Small intestine (tissue), 7 donors: ENCODE measurements around the gene KBTBD13. TPM values are rescaled to one million over a fixed set of nuclear protein-coding genes. Genes with fewer than 3 reads are reported as not detected.

Source experiments
- DNase-seq, 2 donors: peaks; one replicate each; pipeline versions ENCODE4 v3.0.0 to v3.0.0-alpha.2; 2013
- FAIRE-seq: peaks from 2 replicates; lab custom pipeline; 2012; peaks lifted over from hg19 to GRCh38; lab: Jason Lieb, UNC
- H3K27ac ChIP-seq, 3 donors: one replicate each; pipeline ENCODE4 v1.5.1; 2013; ENCODE audit warnings: low read length in 2 of 3, mild to moderate bottlenecking in 2 of 3, control low read depth in 1 of 3, inconsistent platforms in 1 of 3, low read depth in 1 of 3, moderate library complexity in 1 of 3
- H3K27me3 ChIP-seq, 3 donors: one replicate each; pipeline ENCODE4 v1.6.1; 2013; ENCODE audit warnings: low read length in 3 of 3, inconsistent platforms in 1 of 3; ENCODE audit not compliant: control insufficient read depth in 3 of 3, insufficient read depth in 3 of 3
- H3K36me3 ChIP-seq, 3 donors: one replicate each; pipeline ENCODE4 v1.6.1; 2013; ENCODE audit warnings: low read length in 3 of 3, inconsistent platforms in 1 of 3, low read depth in 1 of 3, mild to moderate bottlenecking in 1 of 3, moderate library complexity in 1 of 3; ENCODE audit not compliant: control insufficient read depth in 3 of 3, insufficient read depth in 2 of 3
- H3K4me1 ChIP-seq, 3 donors: one replicate each; pipeline ENCODE4 v1.6.1; 2013; ENCODE audit warnings: low read length in 2 of 3, inconsistent platforms in 1 of 3, low read depth in 1 of 3, mild to moderate bottlenecking in 1 of 3, moderate library complexity in 1 of 3; ENCODE audit not compliant: control insufficient read depth in 3 of 3, insufficient read depth in 2 of 3
- H3K4me3 ChIP-seq, 3 donors: one replicate each; pipeline ENCODE4 v1.5.1; 2013; ENCODE audit warnings: low read length in 3 of 3, control low read depth in 1 of 3, inconsistent platforms in 1 of 3, low read depth in 1 of 3, mild to moderate bottlenecking in 1 of 3, moderate library complexity in 1 of 3
- H3K9me3 ChIP-seq, 2 donors: one replicate each; pipeline ENCODE4 v1.6.1; 2013; ENCODE audit warnings: low read depth in 1 of 2, low read length in 1 of 2; ENCODE audit not compliant: control insufficient read depth in 2 of 2, insufficient read depth in 1 of 2
- WGBS, 3 donors: extraction: QIAGEN DNeasy Blood & Tissue Kit; methylation state at CpG; one replicate each; pipeline ENCODE4 v1.1.7; 2013; 5-methylcytosine and 5-hydroxymethylcytosine counted together
- polyA plus RNA-seq, 4 donors: library from polyadenylated mRNA; stranded (reverse) in 3 of 4; unstranded in 1 of 4; fragments of 200-250 nt in 3 of 4; fragments of 120-200 nt in 1 of 4; gene quantifications; one replicate each; pipeline versions ENCODE4 v1.2.1 to v1.2.3, GENCODE V29; 2013
- donor health status: healthy with polysubstance abuse.
- donor health status: control.
- donor health status: control.
- donor health status: Bipolar disorder and iron deficiency.
- donor health status: healthy.

Gene KBTBD13
- polyA plus RNA-seq, 4 donors, result 0.03 TPM; not detected in 2

DNA sequence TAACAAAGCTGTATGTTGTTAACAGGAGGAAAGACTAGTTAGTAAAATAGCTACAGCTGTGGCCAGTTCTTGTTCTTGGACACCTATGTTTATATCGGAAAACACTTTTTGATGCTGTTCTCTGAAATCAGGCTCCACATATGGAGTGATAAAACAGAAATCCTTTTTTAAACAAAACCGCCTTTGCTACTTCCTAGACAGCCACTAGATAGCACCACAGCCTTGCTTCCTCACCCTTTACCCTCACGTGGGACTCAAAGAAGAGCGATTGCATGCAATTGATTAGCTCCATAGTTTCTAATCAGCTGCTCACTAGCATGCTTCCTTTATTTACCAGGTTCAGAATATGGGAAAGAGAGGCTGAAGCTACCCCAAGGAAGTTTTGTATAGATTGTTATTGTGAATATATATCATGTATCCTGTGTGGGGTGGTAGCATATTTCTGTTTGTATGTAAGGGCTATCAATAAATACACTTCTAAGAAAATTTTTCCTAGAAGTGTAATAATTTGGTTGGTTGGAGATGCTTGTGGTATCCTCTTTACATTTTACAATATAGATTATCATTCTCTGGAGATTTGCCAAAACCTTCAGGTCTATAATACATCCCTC, 42.8 kb upstream of the KBTBD13 start:
- no peak overlapping the region for H3K4me3 ChIP-seq
- peak; percentile 72 to 87 for DNase-seq
- no peaks in the 10 kb centered on the region for H3K9me3 ChIP-seq
- peaks cover 2 to 39% (median 2%) of the 10 kb centered on the region in 3 donors for H3K4me1 ChIP-seq
- FAIRE-seq, result no peak
- H3K27ac ChIP-seq, result peak overlapping the region in 1 of 3 donors; percentile 36
- 3 to 9% (median 4%) methylated on average over 4 of the region's 4 CpGs for WGBS, 3 donors
- no peaks in the 10 kb centered on the region for H3K27me3 ChIP-seq
- H3K36me3 ChIP-seq, result no peaks in the 10 kb centered on the region

DNA sequence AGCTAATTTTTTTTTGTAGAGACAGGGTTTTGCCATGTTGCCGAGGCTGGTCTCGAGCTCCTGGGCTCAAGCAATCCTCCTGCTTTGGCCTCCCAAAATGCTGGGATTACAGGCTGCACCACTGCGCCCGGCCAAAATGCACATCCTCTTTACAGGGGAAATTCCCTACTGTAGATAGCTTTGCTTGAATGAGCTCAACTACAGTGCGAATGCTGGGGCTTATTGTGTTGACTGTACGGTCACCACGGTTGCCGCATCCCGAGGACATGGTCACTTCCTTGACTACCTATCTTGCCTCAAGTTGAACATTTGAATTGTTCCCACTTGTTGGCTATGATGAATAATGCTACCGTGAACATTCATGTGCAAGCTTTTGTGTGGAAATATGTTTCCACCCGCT, 41.8 kb upstream of the KBTBD13 start:
- no peaks in the 10 kb centered on the region for H3K27me3 ChIP-seq

DNA sequence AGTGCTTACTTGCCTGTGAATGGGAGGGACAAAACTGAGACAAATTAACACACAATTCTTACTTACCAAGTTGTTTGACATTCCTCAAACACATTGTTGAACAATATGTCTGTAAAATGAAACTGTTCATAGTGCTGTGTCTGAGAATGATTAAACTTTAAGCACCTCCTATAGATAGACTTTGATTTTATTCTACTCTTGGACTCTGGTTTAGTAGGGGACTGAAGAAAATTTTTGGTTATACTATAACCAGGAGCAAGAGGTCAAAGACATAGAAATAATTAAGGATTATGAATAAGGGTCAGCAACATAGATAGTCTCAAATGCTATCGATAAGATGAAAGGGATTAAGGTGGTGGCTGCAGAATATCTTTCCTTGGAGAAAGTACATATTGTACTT, 39.2 kb upstream of the KBTBD13 start:
- DNase-seq (peak; percentile 60 to 84), FAIRE-seq (no peak)
- Histone ChIP-seq H3K4me1 (peaks cover 3 to 60% (median 3%) of the 10 kb centered on the region in 3 donors), H3K27me3 (no peaks in the 10 kb centered on the region), H3K36me3 (no peaks in the 10 kb centered on the region), H3K9me3 (peaks cover 0 to 8% of the 10 kb centered on the region in 2 donors), H3K4me3 (no peak overlapping the region), H3K27ac (peak overlapping the region in 1 of 3 donors; percentile 79)
- WGBS, 3 donors, result 15 to 66% (median 35%) methylated on average over 1 of the region's 1 CpG

More for the DNA sequence above, 41.8 kb upstream of the KBTBD13 start:
- H3K27ac ChIP-seq, result peak overlapping the region in 1 of 3 donors; percentile 16
- DNase-seq, result no peak
- 87 to 90% (median 89%) methylated on average over 11 of the region's 11 CpGs for WGBS, 3 donors
- H3K36me3 ChIP-seq, result no peaks in the 10 kb centered on the region
- peaks cover 2 to 49% (median 5%) of the 10 kb centered on the region in 3 donors for H3K4me1 ChIP-seq
- H3K9me3 ChIP-seq, result no peaks in the 10 kb centered on the region
- no peak for FAIRE-seq
- H3K4me3 ChIP-seq, result no peak overlapping the region

DNA sequence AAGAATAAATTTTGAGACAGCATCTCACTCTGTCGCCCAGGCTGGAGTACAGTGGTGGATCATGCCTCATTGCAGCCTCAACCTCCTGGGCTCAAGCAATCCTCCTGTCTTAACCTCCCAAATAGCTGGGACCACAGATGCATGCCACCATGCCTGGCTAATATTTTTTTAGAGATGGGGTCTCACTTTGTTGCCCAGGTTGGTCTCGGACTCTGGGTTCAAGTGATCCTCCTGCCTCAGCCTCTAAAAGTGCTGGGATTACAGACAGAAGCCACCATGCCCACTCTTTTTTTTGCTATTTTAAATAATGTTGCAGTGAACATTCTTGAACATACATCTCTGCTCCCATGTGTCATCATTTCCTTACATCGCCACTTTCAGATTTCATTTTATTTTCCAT, 38.1 kb upstream of the KBTBD13 start:
- peaks cover 0 to 9% of the 10 kb centered on the region in 2 donors for H3K9me3 ChIP-seq
- 89 to 97% (median 93%) methylated on average over 3 of the region's 3 CpGs for WGBS, 3 donors
- H3K27me3 ChIP-seq, result no peaks in the 10 kb centered on the region
- no peaks in the 10 kb centered on the region for H3K36me3 ChIP-seq
- H3K4me1 ChIP-seq, result peaks cover 9 to 62% (median 10%) of the 10 kb centered on the region in 3 donors
- FAIRE-seq (no peak), DNase-seq (no peak)
- no peak overlapping the region for H3K4me3 ChIP-seq
- no peak overlapping the region for H3K27ac ChIP-seq

DNA sequence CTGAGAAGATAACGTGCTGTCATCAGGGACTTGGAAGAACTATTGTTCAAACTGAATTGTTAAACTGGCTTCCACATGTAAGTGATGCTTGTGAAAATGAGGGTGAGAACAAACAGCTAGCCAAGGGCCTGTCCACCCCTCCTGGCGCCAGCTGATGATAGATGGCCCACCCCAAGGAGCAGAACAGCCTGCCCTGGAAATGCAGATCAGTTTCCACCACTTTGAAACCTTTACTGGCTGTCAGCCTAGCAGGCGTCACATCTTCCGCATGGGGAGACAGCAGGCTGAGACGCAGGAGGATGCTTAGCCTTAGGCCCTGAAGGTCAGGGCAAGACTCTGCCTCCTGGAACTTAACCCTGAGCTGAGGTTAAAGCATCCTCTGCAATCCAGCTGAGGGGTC, 37.7 kb upstream of the KBTBD13 start:
- Histone ChIP-seq H3K36me3 (no peaks in the 10 kb centered on the region), H3K27ac (no peak overlapping the region), H3K4me1 (peaks cover 9 to 65% (median 10%) of the 10 kb centered on the region in 3 donors), H3K9me3 (peaks cover 0 to 9% of the 10 kb centered on the region in 2 donors), H3K4me3 (no peak overlapping the region), H3K27me3 (no peaks in the 10 kb centered on the region)
- FAIRE-seq (no peak), DNase-seq (no peak)
- 77 to 88% (median 82%) methylated on average over 5 of the region's 5 CpGs for WGBS, 3 donors

DNA sequence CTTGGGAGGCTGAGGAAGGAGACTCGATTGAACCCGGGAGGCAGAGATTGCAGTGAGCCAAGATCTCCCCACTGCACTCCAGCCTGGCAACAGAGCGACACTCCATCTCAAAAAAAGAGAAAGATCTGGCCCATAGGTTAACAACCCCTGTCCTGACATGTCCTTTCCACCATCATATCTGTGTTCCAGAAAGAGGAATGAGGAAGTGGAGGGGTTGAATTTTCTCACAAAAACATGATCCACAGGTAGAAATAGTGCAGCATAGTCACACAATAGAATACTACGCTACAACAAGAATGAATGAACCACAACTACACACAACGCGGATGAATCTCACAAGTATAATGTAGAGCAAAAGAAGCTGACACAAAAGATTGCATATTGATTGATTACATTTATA, 36.1 kb upstream of the KBTBD13 start:
- peaks cover 0 to 9% of the 10 kb centered on the region in 2 donors for H3K9me3 ChIP-seq
- no peak overlapping the region for H3K27ac ChIP-seq
- no peaks in the 10 kb centered on the region for H3K36me3 ChIP-seq
- DNase-seq (no peak), FAIRE-seq (no peak)
- no peak overlapping the region for H3K4me3 ChIP-seq
- peaks cover 9 to 70% (median 10%) of the 10 kb centered on the region in 3 donors for H3K4me1 ChIP-seq
- no peaks in the 10 kb centered on the region for H3K27me3 ChIP-seq
- 87 to 92% (median 91%) methylated on average over 6 of the region's 6 CpGs for WGBS, 3 donors

DNA sequence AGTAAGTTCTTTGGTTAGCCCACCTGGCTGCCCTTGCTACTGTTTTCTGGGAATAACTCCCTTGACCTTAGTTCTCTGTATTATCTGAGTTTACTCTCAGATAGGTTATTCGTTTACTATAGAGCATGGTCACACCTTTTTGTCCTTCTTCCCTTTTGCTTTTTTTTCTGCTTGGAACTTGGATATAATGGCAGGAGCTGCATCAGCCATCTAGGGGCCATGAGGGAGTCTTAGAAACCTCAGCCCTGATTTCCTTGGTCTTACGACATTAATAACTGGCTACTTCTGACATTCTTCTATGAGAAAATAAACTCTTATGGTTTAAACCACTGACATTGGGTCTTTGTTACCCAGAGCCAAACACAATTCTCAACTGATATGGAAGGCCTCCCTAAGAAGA, 34.8 kb upstream of the KBTBD13 start:
- DNase-seq (no peak), FAIRE-seq (no peak)
- H3K4me1 ChIP-seq, result peaks cover 9 to 67% (median 10%) of the 10 kb centered on the region in 3 donors
- peak overlapping the region in 2 of 3 donors; percentile 30 to 88 for H3K27ac ChIP-seq
- 51 to 78% (median 58%) methylated on average over 2 of the region's 2 CpGs for WGBS, 3 donors
- H3K36me3 ChIP-seq, result no peaks in the 10 kb centered on the region
- H3K4me3 ChIP-seq, result no peak overlapping the region
- H3K9me3 ChIP-seq, result peaks cover 0 to 9% of the 10 kb centered on the region in 2 donors
- H3K27me3 ChIP-seq, result no peaks in the 10 kb centered on the region

DNA sequence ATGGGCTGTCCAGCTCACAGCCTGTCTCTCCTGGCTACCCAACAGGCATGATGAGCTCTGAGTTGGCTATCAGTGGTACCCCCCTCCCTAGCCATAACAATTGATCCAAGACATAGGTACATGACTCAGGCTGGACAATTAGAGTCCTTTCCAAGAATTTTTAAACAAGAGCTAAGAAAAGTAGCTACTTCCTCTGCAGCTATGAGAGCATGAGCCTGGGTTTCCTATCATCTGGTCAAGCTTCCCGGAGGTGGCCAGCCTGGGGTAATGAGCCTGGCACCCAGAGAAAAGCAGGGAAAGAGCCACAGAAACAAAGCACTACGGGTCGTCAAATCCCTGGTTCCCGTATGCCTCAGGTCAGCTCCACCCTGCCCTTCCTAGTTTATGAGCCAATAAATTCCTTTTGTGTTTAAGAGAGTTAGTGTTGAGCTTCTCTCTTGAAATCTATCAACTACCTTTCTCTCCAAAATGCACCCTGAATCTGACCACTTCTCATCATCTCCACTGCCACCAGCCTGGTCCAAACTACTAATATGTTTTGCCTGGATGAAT, 33.7 kb upstream of the KBTBD13 start:
- H3K27ac ChIP-seq, result peak overlapping the region; percentile 67 to 88 (median 75)
- 7 to 37% (median 34%) methylated on average over 4 of the region's 4 CpGs for WGBS, 3 donors
- H3K9me3 ChIP-seq, result peaks cover 0 to 9% of the 10 kb centered on the region in 2 donors
- H3K27me3 ChIP-seq, result no peaks in the 10 kb centered on the region
- DNase-seq (peak; percentile 75 to 78), FAIRE-seq (no peak)
- no peak overlapping the region for H3K4me3 ChIP-seq
- H3K36me3 ChIP-seq, result no peaks in the 10 kb centered on the region
- peaks cover 7 to 63% (median 10%) of the 10 kb centered on the region in 3 donors for H3K4me1 ChIP-seq
